Endothelial cell of umbilical vein (primary cell): Measurements from ENCODE around the gene NXN. TPM values are rescaled to one million over a fixed set of nuclear protein-coding genes. Genes with fewer than 3 reads are reported as not detected.
A peak's percentile ranks its signal among the peaks of the same experiment; 100 is the strongest.
"Not testable (repeated sequence)": the region's sequence is repeated elsewhere in the genome, so short reads cannot be mapped to it uniquely, and the experiment has no call there.

ENCODE experiments used
- BruUV-seq: library from RNA; stranded (reverse); fragments of 400-500 nt; replicated peaks from 2 replicates; lab custom pipeline; 2021; lab: Mats Ljungman, UMichigan
- CTCF ChIA-PET: fragments of 300-600, 350-600 bp; sonication (Branson Sonifier 250); formaldehyde crosslinking; loops from one replicate; lab custom pipeline; 2021; ENCODE audit warnings: antibody characterized with exemption, inconsistent platforms; lab: Charles Lee
- POLR2A ChIA-PET: fragments of 300-600, 350-600 bp; sonication (Branson Sonifier 250); formaldehyde crosslinking; loops from one replicate; lab custom pipeline; 2021; ENCODE audit warnings: antibody characterized with exemption, inconsistent platforms; lab: Charles Lee
- DNase-seq: peaks from one replicate; pipeline ENCODE4 v3.0.0-alpha.2; 2011; ENCODE audit warnings: low read depth, low spot score
- FAIRE-seq: peaks from 2 replicates; lab custom pipeline; 2011; peaks lifted over from hg19 to GRCh38; lab: Jason Lieb, UNC
- H2AFZ ChIP-seq: 2 replicates; pipeline ENCODE4 v1.6.0; 2012; ENCODE audit warnings: low read depth, low read length, control low read depth, inconsistent platforms
- H3K27ac ChIP-seq: 2 replicates; pipeline ENCODE4 v1.5.1; 2011; ENCODE audit warnings: low read depth, mild to moderate bottlenecking, control low read depth, low read length, moderate library complexity; ENCODE audit not compliant: insufficient read depth
- H3K27me3 ChIP-seq, 2 experiments: 2 replicates each; pipeline versions ENCODE4 v1.6.0 to v1.6.1; 2011; ENCODE audit warnings: low read length in 2 of 2, mixed read lengths in 1 of 2; ENCODE audit not compliant: control insufficient read depth in 2 of 2, insufficient read depth in 2 of 2
- H3K36me3 ChIP-seq, 2 experiments: 2 replicates in 1 of 2; 3 replicates in 1 of 2; pipeline ENCODE4 v1.5.1; 2011; ENCODE audit warnings: low read length in 2 of 2, mild to moderate bottlenecking in 1 of 2, moderate library complexity in 1 of 2; ENCODE audit not compliant: control insufficient read depth in 2 of 2, insufficient read depth in 2 of 2; ENCODE audit errors: extremely low read depth in 1 of 2
- H3K4me1 ChIP-seq: 3 replicates; pipeline ENCODE4 v1.5.1; 2011; ENCODE audit warnings: mild to moderate bottlenecking, low read length; ENCODE audit not compliant: control insufficient read depth, insufficient read depth; ENCODE audit errors: extremely low read depth
- H3K4me2 ChIP-seq: 2 replicates; pipeline ENCODE4 v1.6.1; 2011; ENCODE audit warnings: low read length, control low read depth, mixed read lengths; ENCODE audit not compliant: insufficient read depth
- H3K4me3 ChIP-seq, 3 experiments: fragments of 200-600 bp in 1 of 3; sonication (generic), shearing (Covaris generic) in 1 of 3; replicated peaks in 1 of 3; 2 replicates each; pipeline ENCODE4 v1.5.1; 2011 to 2016; ENCODE audit warnings: control low read depth in 3 of 3, low read length in 3 of 3, mild to moderate bottlenecking in 2 of 3, inconsistent platforms in 1 of 3, low read depth in 1 of 3, moderate library complexity in 1 of 3; ENCODE audit not compliant: insufficient read depth in 1 of 3
- H3K79me2 ChIP-seq: 2 replicates; pipeline ENCODE4 v1.6.0; 2012; ENCODE audit warnings: low read length, inconsistent platforms; ENCODE audit not compliant: control insufficient read depth, insufficient read depth
- H3K9ac ChIP-seq: replicated peaks from 2 replicates; pipeline ENCODE3; 2011; ENCODE audit warnings: low read length, control low read depth; ENCODE audit not compliant: insufficient read depth; ENCODE audit errors: extremely low read depth
- H3K9me1 ChIP-seq: replicated peaks from 3 replicates; pipeline ENCODE4 v1.6.0; 2011; ENCODE audit warnings: mild to moderate bottlenecking, low read length; ENCODE audit not compliant: control insufficient read depth, insufficient read depth; ENCODE audit errors: extremely low read depth
- H3K9me3 ChIP-seq: replicated peaks from 2 replicates; pipeline ENCODE4 v1.5.1; 2012; ENCODE audit warnings: low read length, inconsistent platforms; ENCODE audit not compliant: control insufficient read depth, insufficient read depth
- H4K20me1 ChIP-seq: replicated peaks from 2 replicates; pipeline ENCODE3; 2011; ENCODE audit warnings: mild to moderate bottlenecking, low read length; ENCODE audit not compliant: control insufficient read depth, insufficient read depth; ENCODE audit errors: extremely low read depth
- CTCF ChIP-seq, 2 donors: IDR thresholded peaks; 1 replicate in 1 of 2; 2 replicates in 1 of 2; pipeline ENCODE4 v1.5.1; 2011; ENCODE audit warnings: low read length in 2 of 2, mild to moderate bottlenecking in 2 of 2, moderate library complexity in 2 of 2, control low read depth in 1 of 2, inconsistent platforms in 1 of 2, low read depth in 1 of 2; ENCODE audit not compliant: insufficient read depth in 1 of 2; ENCODE audit errors: extremely low read depth in 1 of 2
- EZH2 ChIP-seq: IDR thresholded peaks from 2 replicates; pipeline ENCODE4 v1.6.1; 2012; ENCODE audit warnings: borderline replicate concordance, low read depth, mild to moderate bottlenecking, moderate library complexity, low read length, inconsistent platforms; ENCODE audit not compliant: severe bottlenecking
- FOS ChIP-seq: IDR thresholded peaks from 2 replicates; pipeline ENCODE4 v1.6.1; 2011; ENCODE audit warnings: mild to moderate bottlenecking, low read length, moderate library complexity, borderline replicate concordance; ENCODE audit not compliant: insufficient read depth
- GATA2 ChIP-seq: IDR thresholded peaks from 2 replicates; pipeline ENCODE4 v1.7.0; 2011; ENCODE audit warnings: low read depth, mild to moderate bottlenecking, moderate library complexity, mixed read lengths, low read length; ENCODE audit not compliant: insufficient read length, insufficient read depth
- JUN ChIP-seq: IDR thresholded peaks from 2 replicates; pipeline ENCODE4 v1.6.1; 2011; ENCODE audit warnings: borderline replicate concordance, low read depth; ENCODE audit not compliant: insufficient read length, insufficient read depth
- MYC ChIP-seq: IDR thresholded peaks from one replicate; pipeline ENCODE4 v1.6.1; 2011; ENCODE audit warnings: mild to moderate bottlenecking, low read depth, low read length
- POLR2A ChIP-seq: IDR thresholded peaks from 2 replicates; pipeline ENCODE4 v1.6.1; 2012; ENCODE audit warnings: low read depth, mild to moderate bottlenecking, control low read depth, low read length
- POLR2AphosphoS5 ChIP-seq: IDR thresholded peaks from 2 replicates; pipeline ENCODE4 v1.6.1; 2012; ENCODE audit warnings: low read depth, mild to moderate bottlenecking, control low read depth, low read length, moderate library complexity; ENCODE audit not compliant: insufficient read depth
- dilution Hi-C: fragments of 300-500 bp; cut with MboI; formaldehyde crosslinking; loops from one replicate; pipeline ENCODE4 v1.15.0; 2019; ENCODE audit warnings: low sequenced_read_pairs; ENCODE audit not compliant: extremely low pct_ligation_motif_present
- intact Hi-C: fragments of 100-400 bp; cut with micrococcal nuclease; formaldehyde crosslinking; loops from one replicate; pipeline ENCODE4 v1.10.0; 2022
- polyA plus RNA-seq, 4 experiments: library from polyadenylated mRNA; depleted of rRNA in 3 of 4; stranded (reverse) in 3 of 4; unstranded in 1 of 4; fragments of >200 nt; gene quantifications; 2 replicates each; pipeline versions ENCODE4 v1.2.1 to v1.2.3, GENCODE V29; 2011 to 2012; ENCODE audit warnings: missing spikeins in 1 of 4
- total RNA-seq: library from RNA; stranded (reverse); gene quantifications from 2 replicates; pipeline ENCODE4 v1.2.3, GENCODE V29; 2021
- TF ChIP-seq, protein P1 (sequence below): IDR thresholded peaks from 2 replicates; pipeline ENCODE4 v1.6.1; 2011; ENCODE audit not compliant: insufficient read depth, insufficient read length

The NXN gene
- total and polyA plus RNA-seq, 2 donors (not counting 3 experiments of a cell fraction or from before 2014, with no cell fraction given), result 69.5 to 77.3 TPM

GRCh38 chr17:759964-760363 lies 219.6 kb downstream of the NXN start:
- dilution Hi-C loops, result no loop called here
- no peak overlapping the region for H3K27ac ChIP-seq
- ChIA-PET POLR2A (interaction anchor here (0.6 kb wide), 1 partner anchor 336 kb away, joined by 6 read pairs; no protein-coding TSS in a partner anchor), CTCF (no interaction called here)
- no peaks in the 10 kb centered on the region for H3K27me3 ChIP-seq
- peaks cover 9 to 20% of the 10 kb centered on the region in 2 experiments for H3K36me3 ChIP-seq
- H3K4me1 ChIP-seq, result peaks cover 9% of the 10 kb centered on the region
- no TSS peak for BruUV-seq
- intact Hi-C loops, result no loop called here
- no peak overlapping the region for H3K4me3 ChIP-seq
- no peak overlapping the region for H3K4me2 ChIP-seq
- H3K9me3 ChIP-seq, result no peaks in the 10 kb centered on the region
- TF ChIP-seq JUN (no peak), EZH2 (no peak), POLR2A (no peak), POLR2AphosphoS5 (no peak), GATA2 (no peak), MYC (no peak), FOS (no peak), CTCF (IDR thresholded peaks at IDR 0.05; ENCODE audit: extremely low read depth in 1 of 2, insufficient read depth in 1 of 2, low read depth in 1 of 2, low read length in 2 of 2) (no peak)
- TF ChIP-seq, protein P1, sequence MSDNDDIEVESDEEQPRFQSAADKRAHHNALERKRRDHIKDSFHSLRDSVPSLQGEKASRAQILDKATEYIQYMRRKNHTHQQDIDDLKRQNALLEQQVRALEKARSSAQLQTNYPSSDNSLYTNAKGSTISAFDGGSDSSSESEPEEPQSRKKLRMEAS, result no peak
- DNase-seq (no peak), FAIRE-seq (no peak)
- H4K20me1 ChIP-seq, result no peaks in the 10 kb centered on the region
- H3K9me1 ChIP-seq, result no peaks in the 10 kb centered on the region
- H3K9ac ChIP-seq, result no peak overlapping the region
- no peak overlapping the region for H2AFZ ChIP-seq
- H3K79me2 ChIP-seq, result no peaks in the 10 kb centered on the region

DNA sequence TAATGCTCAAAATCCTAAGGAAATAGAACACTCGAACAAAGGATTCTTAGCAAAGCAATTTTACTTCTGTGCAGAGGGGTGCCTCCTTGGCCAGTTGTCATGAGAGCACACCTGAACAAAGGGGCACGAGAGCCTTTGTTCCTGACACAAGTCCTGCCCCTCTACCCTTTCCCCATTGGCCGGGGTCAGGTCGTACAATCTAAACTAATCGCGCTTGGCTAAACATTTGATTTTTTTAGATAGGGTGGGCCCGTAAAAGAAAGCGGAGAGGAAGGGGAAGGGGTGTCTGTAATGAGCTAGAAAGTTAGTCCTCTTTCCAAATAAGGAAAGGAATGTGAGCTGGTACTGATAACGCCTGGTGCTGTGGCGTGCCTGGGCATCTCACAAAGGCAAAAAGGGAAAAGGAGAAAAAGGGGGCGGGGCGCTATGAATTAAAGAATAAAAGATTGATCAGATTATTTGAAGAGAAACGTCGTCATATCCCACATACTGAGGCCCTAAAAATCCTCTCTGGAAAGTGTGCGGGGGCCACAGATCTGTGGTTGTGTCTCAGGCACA lies 223.5 kb downstream of the NXN start:
- H3K4me1 ChIP-seq, result peaks cover 13% of the 10 kb centered on the region
- H3K9me3 ChIP-seq, H3K9ac ChIP-seq, BruUV-seq, intact Hi-C loops, H3K9me1 ChIP-seq, dilution Hi-C loops, H3K79me2 ChIP-seq, POLR2A ChIA-PET, H3K4me2 ChIP-seq, H3K27ac ChIP-seq, H4K20me1 ChIP-seq, H3K4me3 ChIP-seq, H2AFZ ChIP-seq, H3K27me3 ChIP-seq, FAIRE-seq: not testable (repeated sequence)
- CTCF ChIA-PET, result interaction anchor here (1.9 to 2.3 kb wide), 2 partner anchors 224 to 344 kb away, joined by 6 to 9 read pairs; no protein-coding TSS in a partner anchor
- peak; percentile 39 for DNase-seq
- peaks cover 6 to 12% of the 10 kb centered on the region in 2 experiments for H3K36me3 ChIP-seq
